Islet of Langerhans (tissue), 1 donor: Measurements from ENCODE around the gene SLC41A3.
"Not testable (repeated sequence)": the region's sequence is repeated elsewhere in the genome, so short reads cannot be mapped to it uniquely, and the experiment has no call there.

Experiments
- FAIRE-seq: peaks from one replicate; lab custom pipeline; 2011; peaks lifted over from hg19 to GRCh38; lab: Jason Lieb, UNC

Gene SLC41A3

GRCh38 chr3:126081618-126082361 is 2.1 kb downstream of the SLC41A3 start:
- no peak for FAIRE-seq

DNA sequence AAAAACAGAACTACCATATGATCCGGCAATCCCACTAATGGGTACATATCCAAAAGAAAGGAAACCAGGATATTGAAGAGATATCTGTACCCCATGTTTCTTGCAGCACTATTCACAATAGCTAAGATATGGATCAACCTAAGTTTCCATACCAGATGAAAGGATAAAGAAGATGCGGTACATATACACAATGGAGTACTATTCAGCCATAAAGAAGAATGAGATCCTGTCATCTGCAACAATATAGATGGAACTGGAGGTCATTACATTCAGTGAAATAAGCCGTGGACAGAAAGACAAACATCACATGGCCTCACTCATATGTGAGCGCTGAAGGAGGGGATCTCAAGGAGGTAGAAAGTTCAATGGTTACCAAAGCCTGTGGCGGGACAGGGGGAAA is 3.0 kb downstream of the SLC41A3 start:
- no peak for FAIRE-seq

GRCh38 chr3:126078866-126079265 is 5.1 kb downstream of the SLC41A3 start:
- no peak for FAIRE-seq

DNA sequence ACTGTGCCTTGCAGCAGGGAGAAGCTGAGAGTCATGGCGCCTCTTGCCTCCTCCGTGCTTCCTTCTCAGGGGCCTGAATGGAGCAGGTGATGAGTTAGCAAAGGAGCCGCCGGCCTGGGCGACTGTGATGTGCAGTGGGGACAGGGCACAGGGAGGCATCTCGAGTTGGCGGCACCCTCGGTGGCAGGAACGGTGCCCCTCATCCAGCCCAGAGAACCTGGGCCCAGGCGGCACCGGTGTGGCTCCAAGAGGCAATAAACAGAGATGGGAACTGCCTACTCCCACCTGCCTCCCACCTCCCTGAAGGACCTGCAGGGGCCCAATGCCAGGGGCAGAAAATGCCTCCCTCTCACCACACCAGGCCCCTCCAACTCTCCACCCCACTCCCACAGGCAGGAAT is 6.2 kb downstream of the SLC41A3 start:
- no peak for FAIRE-seq

DNA sequence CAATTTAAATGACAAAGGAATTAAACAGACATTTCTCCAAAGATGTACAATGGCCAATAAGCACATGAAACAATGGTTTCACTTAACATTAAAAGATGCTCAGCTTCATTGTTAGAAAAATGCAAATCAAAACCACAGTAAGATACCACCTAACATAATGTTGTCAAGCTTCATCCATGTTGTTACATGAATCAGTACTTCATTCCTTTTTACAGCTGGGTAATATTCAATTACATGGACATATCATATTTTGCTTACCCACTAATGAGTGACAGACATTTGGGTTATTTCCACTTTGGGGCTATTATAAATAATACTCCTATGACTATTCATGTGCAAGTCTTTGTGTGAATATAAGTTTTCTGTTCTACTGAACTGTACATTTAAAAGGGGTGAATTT is 7.8 kb downstream of the SLC41A3 start:
- no peak for FAIRE-seq

DNA sequence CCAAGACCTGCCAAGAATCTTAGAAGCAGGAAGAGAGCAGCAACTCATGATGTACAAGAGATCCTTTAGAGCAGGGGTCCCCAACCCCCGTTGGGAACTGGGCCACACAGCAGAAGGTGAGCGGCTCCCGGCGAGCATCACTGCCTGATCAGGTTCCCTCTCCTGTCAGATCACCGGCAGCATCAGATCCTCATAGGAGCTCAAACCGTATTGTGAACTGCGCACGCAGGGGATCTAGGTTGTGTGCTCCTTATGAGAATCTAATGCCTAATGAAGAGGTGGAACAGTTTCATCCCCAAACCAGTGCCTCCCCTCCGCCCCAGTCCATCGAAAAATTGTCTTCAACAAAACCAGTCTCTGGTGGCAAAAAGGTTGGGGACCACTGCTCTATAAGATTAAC is 13.8 kb downstream of the SLC41A3 start:
- FAIRE-seq: no peak

DNA sequence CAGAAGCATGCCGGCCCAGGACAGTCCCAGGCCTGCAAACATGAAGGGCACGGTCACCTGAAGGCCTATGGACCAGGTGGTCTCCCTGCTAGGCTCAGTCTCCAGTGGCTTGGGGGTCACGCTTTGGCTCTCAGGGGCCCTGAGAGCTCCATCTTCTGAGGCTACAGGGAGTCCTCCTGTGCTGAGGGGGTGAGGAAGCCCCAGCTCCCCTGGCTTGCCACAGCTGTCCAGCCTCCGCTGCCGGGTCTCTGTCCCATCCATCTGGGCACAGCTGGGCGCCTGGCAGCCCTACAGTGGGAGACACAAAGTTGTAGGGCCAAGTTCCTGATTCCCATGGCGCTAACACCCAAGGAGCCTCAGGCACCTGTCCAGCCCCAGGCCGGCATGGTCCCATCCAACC is 16.0 kb downstream of the SLC41A3 start:
- no peak for FAIRE-seq

GRCh38 chr3:126066676-126067075 is 17.2 kb downstream of the SLC41A3 start:
- not testable (repeated sequence) for FAIRE-seq

GRCh38 chr3:126065876-126066275 is 18.0 kb downstream of the SLC41A3 start:
- no peak for FAIRE-seq

DNA sequence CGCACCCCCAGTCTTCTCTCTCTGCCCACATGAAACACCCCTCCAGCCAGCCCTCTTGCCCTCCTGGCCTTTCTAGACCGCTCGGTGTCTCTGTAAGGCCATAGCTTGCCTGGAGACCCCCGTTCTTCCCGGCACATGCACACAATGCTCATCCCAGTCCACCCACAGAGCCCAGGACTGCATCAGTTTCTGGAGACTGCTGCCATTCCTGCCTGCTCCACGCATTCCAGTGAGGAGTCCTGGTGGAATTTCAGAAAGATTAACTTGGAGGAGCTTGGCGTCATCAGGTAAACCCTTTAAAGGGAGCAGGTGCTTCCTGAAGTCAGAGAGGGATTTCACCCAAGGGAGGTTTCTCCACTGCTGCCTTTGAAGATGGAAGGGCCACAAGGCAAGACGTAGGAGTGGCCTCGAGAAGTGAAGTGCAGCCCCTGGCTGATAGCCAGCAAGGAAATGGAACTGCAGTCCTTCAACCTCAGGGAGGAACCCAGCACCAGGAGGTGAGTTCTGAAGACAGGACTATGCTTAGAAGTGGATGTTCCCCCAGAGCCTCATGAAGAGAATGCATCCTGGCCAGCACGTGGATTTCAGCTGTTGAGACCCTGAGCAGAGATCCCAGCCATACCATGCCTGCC is 19.2 kb downstream of the SLC41A3 start:
- no peak for FAIRE-seq

GRCh38 chr3:126063358-126063965 is 20.5 kb downstream of the SLC41A3 start:
- no peak for FAIRE-seq

DNA sequence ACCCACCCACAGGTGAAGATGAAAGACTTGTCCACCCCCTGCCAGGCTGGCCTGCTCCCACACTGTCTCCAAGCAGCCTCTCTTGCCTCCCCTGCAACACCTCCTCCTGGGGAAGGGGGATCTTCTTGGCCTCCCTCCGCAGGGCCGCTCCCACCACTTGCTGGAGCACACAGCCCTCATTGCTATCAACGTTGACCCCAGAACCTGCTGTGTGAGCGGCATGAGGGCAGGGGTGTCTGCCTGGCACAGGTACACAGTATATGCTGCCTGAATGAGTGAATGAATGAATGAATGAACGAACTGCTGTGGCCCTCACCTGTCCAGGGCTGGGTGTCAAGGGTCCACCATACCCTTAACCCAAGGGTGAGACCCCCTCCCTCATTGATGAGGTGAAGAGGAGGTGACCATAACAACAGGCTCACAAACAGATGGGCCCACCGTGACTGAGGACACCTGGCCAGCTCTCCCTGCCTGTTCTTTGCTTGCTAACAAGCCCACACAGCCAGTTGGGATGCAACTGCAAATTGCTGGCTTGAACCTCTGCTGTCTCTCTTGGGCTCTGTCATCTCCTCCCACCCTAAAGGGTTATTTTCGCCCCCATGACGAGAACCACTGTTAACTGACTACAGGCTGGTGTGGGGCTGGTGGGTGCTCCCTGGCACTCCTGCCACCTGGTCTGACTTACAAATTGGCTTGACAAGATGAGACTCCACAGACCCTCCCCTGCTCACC is 22.5 kb downstream of the SLC41A3 start:
- no peak for FAIRE-seq

- FAIRE-seq: no peak
These were observed 23.2 kb downstream of the SLC41A3 start for GRCh38 chr3:126060613-126061145.

GRCh38 chr3:126058666-126059065 is 25.3 kb downstream of the SLC41A3 start:
- FAIRE-seq: no peak

- no peak for FAIRE-seq
These were observed 26.0 kb downstream of the SLC41A3 start for GRCh38 chr3:126057936-126058335.

DNA sequence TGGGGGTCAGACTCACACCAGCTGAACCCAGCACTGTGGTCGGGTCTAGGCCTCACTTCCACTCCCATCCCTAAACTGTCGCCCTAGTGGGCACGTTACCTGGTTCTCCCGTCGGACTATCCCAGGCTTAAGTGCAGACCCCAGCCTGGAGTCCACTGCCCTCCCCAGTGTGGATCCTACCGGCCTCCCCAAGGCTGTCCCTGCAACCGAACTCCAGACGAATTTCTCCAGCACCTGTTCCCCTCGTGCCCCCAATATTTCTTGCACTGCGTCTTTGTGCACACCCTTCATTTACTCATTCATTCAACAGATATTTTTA is 26.5 kb downstream of the SLC41A3 start:
- FAIRE-seq: no peak

- no peak for FAIRE-seq
These were observed 27.0 kb downstream of the SLC41A3 start for GRCh38 chr3:126056681-126057500.

- FAIRE-seq: no peak
These were observed 27.8 kb downstream of the SLC41A3 start for GRCh38 chr3:126056088-126056487.

GRCh38 chr3:126054870-126055269 is 29.1 kb downstream of the SLC41A3 start:
- no peak for FAIRE-seq

GRCh38 chr3:126053949-126054569 is 29.9 kb downstream of the SLC41A3 start:
- no peak for FAIRE-seq

GRCh38 chr3:126053513-126053912 is 30.4 kb downstream of the SLC41A3 start:
- FAIRE-seq: no peak
